Prostate gland (tissue), 2 donors: ENCODE results near the gene TBATA. TPM values are rescaled to one million over a fixed set of nuclear protein-coding genes. Genes with fewer than 3 reads are reported as not detected.

ENCODE experiments used
- DNase-seq: peaks from one replicate; pipeline ENCODE4 v3.0.0-alpha.2; 2019; ENCODE audit warnings: low spot score
- H3K27ac ChIP-seq, 2 donors: fragments of 200-600 bp; sonication (generic); 2 replicates each; pipeline ENCODE4 v1.5.1; 2017 to 2019
- H3K27me3 ChIP-seq: fragments of 200-600 bp; sonication (generic); replicated peaks from 2 replicates; pipeline ENCODE4 v1.5.1; 2019; ENCODE audit not compliant: insufficient read depth
- H3K36me3 ChIP-seq, 2 donors: fragments of 200-600 bp; sonication (generic); 1 replicate in 1 of 2; 2 replicates in 1 of 2; pipeline versions ENCODE4 v1.5.1 to v1.8.1; 2017 to 2019
- H3K4me1 ChIP-seq: fragments of 200-600 bp; sonication (generic); replicated peaks from 2 replicates; pipeline ENCODE4 v1.5.1; 2019
- H3K4me3 ChIP-seq, 2 donors: fragments of 200-600 bp; sonication (generic); 2 replicates each; pipeline ENCODE4 v1.5.1; 2017 to 2019
- H3K9me3 ChIP-seq: fragments of 200-600 bp; sonication (generic); 2 replicates; pipeline ENCODE4 v1.5.1; 2017
- POLR2A ChIP-seq: fragments of 450-650 bp; IDR thresholded peaks from one replicate; pipeline ENCODE4 v1.6.1; 2016; ENCODE audit warnings: antibody characterized with exemption, mild to moderate bottlenecking
- POLR2AphosphoS5 ChIP-seq: sonication (generic); formaldehyde crosslinking; IDR thresholded peaks from one replicate; pipeline ENCODE4 v1.6.1; 2017; ENCODE audit warnings: antibody characterized with exemption
- WGBS: methylation state at CpG from one replicate; pipeline ENCODE4 v1.1.5; 2018; 5-methylcytosine and 5-hydroxymethylcytosine counted together
- intact Hi-C: fragments of 100-400 bp; cut with DNase I; formaldehyde crosslinking; loops from one replicate; pipeline ENCODE4 v1.14.2; 2022
- small RNA-seq, 2 donors: library from RNA; depleted of rRNA; stranded (forward); fragments of <200 nt; gene quantifications; one replicate each; pipeline ENCODE3, GENCODE V24; 2016
- total RNA-seq, 2 donors: library from RNA; depleted of rRNA; stranded (reverse); fragments of >200 nt; gene quantifications; one replicate each; pipeline ENCODE4 v1.1.0, GENCODE V29; 2016
- TF ChIP-seq, protein P1 (sequence below), 4 experiments: fragments of 200-600 bp in 2 of 4; fragments of 450-650 bp in 2 of 4; sonication (generic) in 2 of 4; IDR thresholded peaks; 1 replicate in 3 of 4; 2 replicates in 1 of 4; pipeline ENCODE4 v1.5.1; 2016 to 2019; ENCODE audit warnings: antibody characterized with exemption in 4 of 4, mild to moderate bottlenecking in 2 of 4, moderate library complexity in 2 of 4

The TBATA gene
- total RNA-seq, 2 donors from 2014 or later: 0.57 TPM; not detected in 1

- H3K4me1 ChIP-seq: no peaks in the 10 kb centered on the region
- H3K36me3 ChIP-seq: no peaks in the 10 kb centered on the region
- TF ChIP-seq POLR2A: no peak
- TF ChIP-seq POLR2AphosphoS5: no peak
- TF ChIP-seq, protein P1, sequence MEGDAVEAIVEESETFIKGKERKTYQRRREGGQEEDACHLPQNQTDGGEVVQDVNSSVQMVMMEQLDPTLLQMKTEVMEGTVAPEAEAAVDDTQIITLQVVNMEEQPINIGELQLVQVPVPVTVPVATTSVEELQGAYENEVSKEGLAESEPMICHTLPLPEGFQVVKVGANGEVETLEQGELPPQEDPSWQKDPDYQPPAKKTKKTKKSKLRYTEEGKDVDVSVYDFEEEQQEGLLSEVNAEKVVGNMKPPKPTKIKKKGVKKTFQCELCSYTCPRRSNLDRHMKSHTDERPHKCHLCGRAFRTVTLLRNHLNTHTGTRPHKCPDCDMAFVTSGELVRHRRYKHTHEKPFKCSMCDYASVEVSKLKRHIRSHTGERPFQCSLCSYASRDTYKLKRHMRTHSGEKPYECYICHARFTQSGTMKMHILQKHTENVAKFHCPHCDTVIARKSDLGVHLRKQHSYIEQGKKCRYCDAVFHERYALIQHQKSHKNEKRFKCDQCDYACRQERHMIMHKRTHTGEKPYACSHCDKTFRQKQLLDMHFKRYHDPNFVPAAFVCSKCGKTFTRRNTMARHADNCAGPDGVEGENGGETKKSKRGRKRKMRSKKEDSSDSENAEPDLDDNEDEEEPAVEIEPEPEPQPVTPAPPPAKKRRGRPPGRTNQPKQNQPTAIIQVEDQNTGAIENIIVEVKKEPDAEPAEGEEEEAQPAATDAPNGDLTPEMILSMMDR (IDR thresholded peaks at IDR 0.05): no peak
- WGBS: 90% methylated on average over 4 of the region's 4 CpGs
- no peaks in the 10 kb centered on the region for H3K9me3 ChIP-seq
- no peak overlapping the region for H3K27ac ChIP-seq
- intact Hi-C loops: no loop called here
- no peak overlapping the region for H3K4me3 ChIP-seq
- no peak for DNase-seq
- H3K27me3 ChIP-seq: no peaks in the 10 kb centered on the region
Measured at GRCh38 chr10:70722820-70723424, 62.3 kb downstream of the TBATA start.

Small RNA genes within 50 kb of the gene (small RNA-seq; reads per million reads assigned to genes)
- 0 reads per million in 2 donors for gene RPS26P40

Other genes with a start within 250 kb of the TBATA start
- gene PRF1, start 182.6 kb downstream of the TBATA start, total RNA-seq: 1 to 10 TPM in 1 of 2 donors, under 1 TPM in 1; 0.32 to 2.3 TPM
- under 1 TPM in 1 of 2 donors, not detected in 1; 0.28 TPM for gene ADAMTS14, start 112.9 kb downstream of the TBATA start, total RNA-seq
- 10 to 100 TPM; 52.6 to 64.4 TPM for gene SGPL1, start 30.6 kb upstream of the TBATA start, total RNA-seq
- 100 to 1,000 TPM in 1 of 2 donors, 10 to 100 TPM in 1; 87.4 to 121 TPM for gene PCBD1, start 103.2 kb upstream of the TBATA start, total RNA-seq